A549 (cell line): Measurements from ENCODE around the gene ZDHHC24. TPM values are rescaled to one million over a fixed set of nuclear protein-coding genes. Genes with fewer than 3 reads are reported as not detected.
"Not testable (repeated sequence)": the region's sequence is repeated elsewhere in the genome, so short reads cannot be mapped to it uniquely, and the experiment has no call there.

Experiments
- ATAC-seq, 2 experiments: fragments of 200-7000 bp in 1 of 2; fragments of >200 bp in 1 of 2; cut with Nextera tagmentation in 1 of 2; cut with Tn5 transposase in 1 of 2; 3 replicates each; pipeline versions ENCODE4 v1.8.0 to v1.9.1; 2018 to 2020; ENCODE audit warnings: mild to moderate bottlenecking in 1 of 2, moderate library complexity in 1 of 2
- CTCF ChIA-PET: fragments of 300-600 bp; sonication (Branson Sonifier 250); formaldehyde crosslinking; extraction: SDS; loops from one replicate; lab custom pipeline; 2021; ENCODE audit warnings: antibody characterized with exemption, inconsistent platforms; lab: Yijun Ruan, JAX
- POLR2A ChIA-PET: fragments of 350-600 bp; formaldehyde crosslinking; extraction: SDS; loops from one replicate; lab custom pipeline; 2021; ENCODE audit warnings: antibody characterized with exemption, inconsistent platforms; lab: Yijun Ruan, JAX
- DNase-seq, 2 experiments: peaks; one replicate each; pipeline versions ENCODE4 v3.0.0 to v3.0.0-alpha.2; 2011 to 2016; ENCODE audit warnings: low read depth in 1 of 2, low spot score in 1 of 2
- FAIRE-seq: peaks from 2 replicates; lab custom pipeline; 2011; peaks lifted over from hg19 to GRCh38; lab: Jason Lieb, UNC
- H3K27ac ChIP-seq, 2 experiments: fragments of >200 bp; sonication (Bioruptor Twin); formaldehyde crosslinking; 3 replicates each; pipeline ENCODE4 v1.5.1; 2016 to 2017
- H3K4me1 ChIP-seq: fragments of >200 bp; sonication (Bioruptor Twin); formaldehyde crosslinking; 3 replicates; pipeline ENCODE4 v1.6.1; 2016
- H3K4me2 ChIP-seq: fragments of >200 bp; sonication (Bioruptor Twin); formaldehyde crosslinking; 3 replicates; pipeline ENCODE4 v1.6.1; 2016
- H3K4me3 ChIP-seq: fragments of >200 bp; sonication (Bioruptor Twin); formaldehyde crosslinking; 3 replicates; pipeline ENCODE4 v1.5.1; 2016
- H3K9me3 ChIP-seq: fragments of >200 bp; sonication (Bioruptor Twin); formaldehyde crosslinking; 3 replicates; pipeline ENCODE4 v1.6.1; 2016
- CBX2 ChIP-seq: fragments of 200-600 bp; sonication (generic); IDR thresholded peaks from 2 replicates; pipeline ENCODE4 v1.6.1; 2016; ENCODE audit warnings: low read depth, mild to moderate bottlenecking, borderline replicate concordance
- CBX8 ChIP-seq: fragments of 200-600 bp; sonication (generic); IDR thresholded peaks from 2 replicates; pipeline ENCODE4 v1.6.1; 2016
- CHD4 ChIP-seq: fragments of 200-600 bp; sonication (generic); IDR thresholded peaks from 2 replicates; pipeline ENCODE4 v1.6.1; 2016; ENCODE audit warnings: antibody characterized with exemption, mild to moderate bottlenecking, borderline replicate concordance
- HOXA7 ChIP-seq: fragments of 250-450 bp; sonication (Bioruptor Pico); IDR thresholded peaks from 2 replicates; pipeline ENCODE4 v1.5.0; 2020; ENCODE audit warnings: mild to moderate bottlenecking, moderate library complexity
- HOXB13 ChIP-seq: fragments of 250-450 bp; sonication (Bioruptor Pico); IDR thresholded peaks from 2 replicates; pipeline ENCODE4 v1.5.0; 2020; ENCODE audit warnings: low read depth, mild to moderate bottlenecking, moderate library complexity
- JUN ChIP-seq, 2 experiments: fragments of >200 bp; sonication (Bioruptor Twin); formaldehyde crosslinking; IDR thresholded peaks; 2 replicates in 1 of 2; 3 replicates in 1 of 2; pipeline ENCODE4 v1.6.1; 2016 to 2017
- MAZ ChIP-seq: fragments of 150-350 bp; IDR thresholded peaks from 2 replicates; pipeline ENCODE4 v1.6.1; 2014; ENCODE audit warnings: antibody characterized with exemption, low read depth, low read length, borderline replicate concordance
- MYC ChIP-seq: IDR thresholded peaks from 2 replicates; pipeline ENCODE4 v1.6.1; 2012; ENCODE audit warnings: mild to moderate bottlenecking, inconsistent platforms, low read length, improper control_type of control experiment, borderline replicate concordance
- RARB ChIP-seq: fragments of 250-450 bp; sonication (Bioruptor Pico); IDR thresholded peaks from 2 replicates; pipeline ENCODE4 v1.8.0; 2021; ENCODE audit warnings: mild to moderate bottlenecking, moderate library complexity
- SREBF2 ChIP-seq: fragments of 450-650 bp; IDR thresholded peaks from 2 replicates; pipeline ENCODE4 v1.6.1; 2014; ENCODE audit warnings: mild to moderate bottlenecking, moderate library complexity
- ZNF302 ChIP-seq: fragments of 250-450 bp; sonication (Bioruptor Pico); IDR thresholded peaks from 2 replicates; pipeline ENCODE4 v1.9.0; 2021; ENCODE audit warnings: inconsistent platforms, mild to moderate bottlenecking, moderate library complexity
- WGBS: methylation state at CpG from one replicate; pipeline ENCODE4 v1.1.6; 2017; ENCODE audit errors: missing lambda C conversion rate; 5-methylcytosine and 5-hydroxymethylcytosine counted together
- polyA plus RNA-seq, 4 experiments: library from polyadenylated mRNA; depleted of rRNA in 3 of 4; stranded (reverse); fragments of >200 nt; fragmentation: RNase III in 1 of 4; extraction: RNeasy Plus Mini Kit Qiagen cat#74134 plus additional on column Dnase treatment in 1 of 4; gene quantifications; 2 replicates in 3 of 4; 3 replicates in 1 of 4; pipeline ENCODE4 v1.2.3, GENCODE V29; 2011 to 2017
- TF ChIP-seq, protein P1 (sequence below): fragments of 250-450 bp; sonication (Bioruptor Pico); IDR thresholded peaks from 2 replicates; pipeline ENCODE4 v1.5.0; 2020; ENCODE audit warnings: low read depth, mild to moderate bottlenecking, moderate library complexity
- TF ChIP-seq, protein P2 (sequence below): fragments of >200 bp; sonication (Bioruptor Twin); formaldehyde crosslinking; IDR thresholded peaks from 2 replicates; pipeline ENCODE4 v1.6.1; 2016
- TF ChIP-seq, protein P3 (sequence below): fragments of 250-450 bp; sonication (Bioruptor Pico); IDR thresholded peaks from 2 replicates; pipeline ENCODE4 v1.5.0; 2021; ENCODE audit warnings: mild to moderate bottlenecking, moderate library complexity, borderline replicate concordance

The ZDHHC24 gene
- polyA plus RNA-seq, 2 of the 4 experiments (the other 2 are of a cell fraction): 8.6 to 8.7 TPM

DNA sequence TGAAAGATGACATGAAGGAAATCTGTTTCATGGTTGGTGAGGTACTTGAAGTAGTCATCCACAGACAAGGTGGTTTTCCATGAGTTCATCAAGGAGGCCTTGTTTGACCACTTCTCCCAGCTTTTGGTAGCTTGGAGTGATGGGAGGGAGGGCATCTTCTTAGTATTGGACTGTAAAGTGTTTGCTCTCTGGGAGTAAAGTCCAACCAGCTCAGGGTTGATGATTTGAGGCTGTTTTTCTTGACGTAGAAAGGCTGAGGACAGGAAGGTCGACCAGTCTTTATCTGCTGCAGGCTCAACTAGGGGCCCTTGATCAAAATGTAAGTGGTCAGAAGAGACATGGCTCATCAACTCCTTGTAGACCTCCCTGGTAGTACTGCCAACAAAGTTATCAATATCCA, 45.3 kb upstream of the ZDHHC24 start:
- ATAC-seq (no peak), FAIRE-seq (no peak)
- CTCF ChIA-PET: interaction anchor here (0.8 to 9.5 kb wide), 14 partner anchors 10 to 205 kb away, joined by 3 to 89 read pairs (median 4); partner anchors contain the start of genes CTSF, RBM14 and RBM4B

DNA sequence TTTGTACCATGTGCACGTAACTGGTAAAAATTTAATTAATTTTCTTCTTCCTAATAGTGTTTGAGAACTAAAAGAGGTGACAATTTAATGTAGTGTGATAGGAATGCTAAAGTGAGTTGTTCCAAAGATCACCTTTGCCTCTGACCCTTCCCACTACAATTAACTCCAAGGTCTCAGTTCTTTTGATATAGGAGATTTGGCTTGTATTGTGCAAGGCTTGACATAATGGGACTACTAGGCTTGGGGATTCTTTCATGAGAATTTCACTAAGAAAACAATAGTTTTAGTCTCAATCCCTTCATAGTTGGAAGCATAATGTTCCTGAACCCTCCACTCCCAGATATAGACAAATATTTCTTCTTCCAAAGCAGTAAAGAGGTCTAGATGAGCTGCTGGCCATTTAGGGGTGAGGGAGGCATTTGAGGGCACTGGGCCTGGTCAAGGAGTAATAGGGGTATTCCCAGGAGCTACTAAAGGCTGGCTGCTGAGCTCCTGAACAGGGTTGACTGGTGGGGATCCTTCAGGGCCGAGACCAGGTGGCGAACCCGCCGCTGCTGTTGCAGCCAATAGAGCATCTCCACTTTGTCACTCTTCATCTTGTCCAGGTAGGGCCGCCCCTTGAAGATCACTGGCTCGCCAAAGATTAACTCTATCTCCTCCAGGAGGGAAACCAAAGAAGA, 44.3 kb upstream of the ZDHHC24 start:
- WGBS: 85% methylated on average over 7 of the region's 7 CpGs
- no peak for ATAC-seq
- TF ChIP-seq ZNF302 (CRISPR knock-in tag) (no peak), RARB (CRISPR knock-in tag) (no peak), JUN (IDR thresholded peaks at IDR 0.05) (no peak), SREBF2 (no peak), CHD4 (no peak), MAZ (no peak), HOXA7 (no peak)
- TF ChIP-seq, protein P1, sequence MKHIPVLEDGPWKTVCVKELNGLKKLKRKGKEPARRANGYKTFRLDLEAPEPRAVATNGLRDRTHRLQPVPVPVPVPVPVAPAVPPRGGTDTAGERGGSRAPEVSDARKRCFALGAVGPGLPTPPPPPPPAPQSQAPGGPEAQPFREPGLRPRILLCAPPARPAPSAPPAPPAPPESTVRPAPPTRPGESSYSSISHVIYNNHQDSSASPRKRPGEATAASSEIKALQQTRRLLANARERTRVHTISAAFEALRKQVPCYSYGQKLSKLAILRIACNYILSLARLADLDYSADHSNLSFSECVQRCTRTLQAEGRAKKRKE (CRISPR knock-in tag): no peak
- TF ChIP-seq, all 56 proteins: peak for 0
- no peak overlapping the region for H3K27ac ChIP-seq
- no peak overlapping the region for H3K4me2 ChIP-seq
- ChIA-PET POLR2A (interaction anchor here (0.5 kb wide), 1 partner anchor 745 kb away, joined by 6 read pairs; no protein-coding TSS in a partner anchor), CTCF (interaction anchor here (0.6 to 9.5 kb wide), 11 partner anchors 10 to 473 kb away, joined by 3 to 89 read pairs (median 4); partner anchors contain the start of genes CTSF, MRPL11 and RBM4B)
- no peak for FAIRE-seq
- DNase-seq: no peak
- H3K4me3 ChIP-seq: no peak overlapping the region
- peaks cover 9% of the 10 kb centered on the region; the same call in 2 of the 3 replicates for H3K4me1 ChIP-seq
- no peaks in the 10 kb centered on the region; the same call in 2 of the 3 replicates for H3K9me3 ChIP-seq

More for the DNA sequence above, 45.3 kb upstream of the ZDHHC24 start:
- DNase-seq: no peak
- 67% methylated on average over 2 of the region's 2 CpGs for WGBS
- Histone ChIP-seq H3K9me3 (no peaks in the 10 kb centered on the region; the same call in 2 of the 3 replicates), H3K27ac (no peak overlapping the region), H3K4me2 (no peak overlapping the region), H3K4me3 (no peak overlapping the region), H3K4me1 (peaks cover 9% of the 10 kb centered on the region; the same call in 2 of the 3 replicates)
- POLR2A ChIA-PET: interaction anchor here (2.5 kb wide), 1 partner anchor 26 kb away, joined by 26 read pairs; the partner anchor contains the start of gene RBM14
- TF ChIP-seq CBX2 (no peak), CBX8 (no peak), RARB (CRISPR knock-in tag) (no peak)
- TF ChIP-seq, protein P2, sequence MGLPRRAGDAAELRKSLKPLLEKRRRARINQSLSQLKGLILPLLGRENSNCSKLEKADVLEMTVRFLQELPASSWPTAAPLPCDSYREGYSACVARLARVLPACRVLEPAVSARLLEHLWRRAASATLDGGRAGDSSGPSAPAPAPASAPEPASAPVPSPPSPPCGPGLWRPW: no peak

DNA sequence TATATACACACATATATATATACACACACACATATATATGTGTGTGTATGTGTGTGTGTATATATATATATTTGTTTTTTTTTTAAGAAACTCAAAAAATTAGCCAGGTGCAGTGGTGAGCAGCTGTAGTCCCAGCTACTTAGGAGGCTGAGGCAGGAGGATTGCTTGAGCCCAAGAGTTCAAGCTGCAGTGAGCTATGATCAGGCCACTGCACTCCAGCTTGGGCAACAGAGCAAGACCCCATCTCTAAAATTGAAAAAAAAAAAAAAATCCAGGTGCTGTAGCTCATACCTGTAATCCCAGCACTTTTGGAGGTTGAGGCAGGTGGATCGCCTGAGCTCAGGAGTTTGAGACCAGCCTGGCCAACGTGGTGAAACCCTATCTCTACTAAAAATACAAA, 43.5 kb upstream of the ZDHHC24 start:
- not testable (repeated sequence) for H3K4me1 ChIP-seq, FAIRE-seq, ATAC-seq, H3K4me3 ChIP-seq, DNase-seq, H3K9me3 ChIP-seq, H3K27ac ChIP-seq, H3K4me2 ChIP-seq
- 57% methylated on average over 2 of the region's 2 CpGs for WGBS
- ChIA-PET CTCF (interaction anchor here (1.5 to 9.5 kb wide), 3 partner anchors 9 to 88 kb away, joined by 3 to 89 read pairs (median 21); partner anchors contain the start of gene RBM4B), POLR2A (interaction anchor here (0.5 kb wide), 1 partner anchor 744 kb away, joined by 6 read pairs; no protein-coding TSS in a partner anchor)

DNA sequence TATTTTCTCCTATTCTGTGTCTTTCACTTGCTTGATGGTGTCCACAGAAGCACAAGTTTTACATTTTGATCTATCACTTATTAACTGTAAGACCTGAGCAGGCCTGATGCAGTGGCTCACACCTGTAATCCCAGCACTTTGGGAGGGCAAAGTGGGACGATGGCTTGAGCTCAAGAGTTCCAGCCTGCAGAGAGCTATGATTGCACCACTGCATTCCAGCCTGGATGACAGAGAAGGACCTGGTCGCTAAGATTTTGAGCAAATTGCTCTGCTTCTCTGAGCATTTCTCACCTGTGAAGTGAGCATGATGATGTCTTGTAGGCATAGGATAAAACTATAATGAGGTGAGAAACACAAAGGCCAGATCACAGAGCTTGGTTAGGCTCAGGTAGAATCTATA, 40.3 kb upstream of the ZDHHC24 start:
- Histone ChIP-seq H3K4me1 (no peaks in the 10 kb centered on the region), H3K4me3 (no peak overlapping the region), H3K27ac (no peak overlapping the region), H3K9me3 (peaks cover 5% of the 10 kb centered on the region; the same call in 1 of the 3 replicates), H3K4me2 (no peak overlapping the region)
- POLR2A ChIA-PET: interaction anchor here (1.0 kb wide), 1 partner anchor 31 kb away, joined by 3 read pairs; the partner anchor contains the start of gene RBM14
- WGBS: 13% methylated on average over 2 of the region's 2 CpGs
- FAIRE-seq (no peak), DNase-seq (no peak), ATAC-seq (peak in 1 of 2 experiments; percentile 25; a peak in 2 of 6 replicates)
- TF ChIP-seq HOXB13 (CRISPR knock-in tag) (no peak), MYC (no peak)
- TF ChIP-seq, protein P3, sequence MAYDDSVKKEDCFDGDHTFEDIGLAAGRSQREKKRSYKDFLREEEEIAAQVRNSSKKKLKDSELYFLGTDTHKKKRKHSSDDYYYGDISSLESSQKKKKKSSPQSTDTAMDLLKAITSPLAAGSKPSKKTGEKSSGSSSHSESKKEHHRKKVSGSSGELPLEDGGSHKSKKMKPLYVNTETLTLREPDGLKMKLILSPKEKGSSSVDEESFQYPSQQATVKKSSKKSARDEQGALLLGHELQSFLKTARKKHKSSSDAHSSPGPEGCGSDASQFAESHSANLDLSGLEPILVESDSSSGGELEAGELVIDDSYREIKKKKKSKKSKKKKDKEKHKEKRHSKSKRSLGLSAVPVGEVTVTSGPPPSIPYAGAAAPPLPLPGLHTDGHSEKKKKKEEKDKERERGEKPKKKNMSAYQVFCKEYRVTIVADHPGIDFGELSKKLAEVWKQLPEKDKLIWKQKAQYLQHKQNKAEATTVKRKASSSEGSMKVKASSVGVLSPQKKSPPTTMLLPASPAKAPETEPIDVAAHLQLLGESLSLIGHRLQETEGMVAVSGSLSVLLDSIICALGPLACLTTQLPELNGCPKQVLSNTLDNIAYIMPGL (CRISPR knock-in tag): no peak
- CTCF ChIA-PET: interaction anchor here (0.8 to 1.5 kb wide), 3 partner anchors 20 to 92 kb away, joined by 4 to 6 read pairs (median 5); partner anchors contain the start of gene RBM4

DNA sequence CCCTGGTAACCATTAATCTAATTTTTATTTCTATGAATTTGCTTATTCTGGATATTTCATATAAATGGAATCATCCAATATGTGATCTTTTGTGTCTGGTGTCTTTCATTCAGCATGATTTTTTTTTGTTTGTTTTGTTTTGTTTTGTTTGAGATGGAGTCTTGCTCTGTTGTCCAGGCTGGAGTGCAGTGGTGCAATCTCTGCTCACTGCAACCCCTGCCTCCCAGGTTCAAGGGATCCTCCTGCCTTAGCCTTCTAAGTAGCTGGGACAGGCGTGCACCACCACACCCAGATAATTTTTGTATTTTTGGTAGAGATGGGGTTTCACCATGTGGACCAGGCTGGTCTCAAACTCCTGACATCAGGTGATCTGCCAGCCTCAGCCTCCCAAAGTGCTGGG, 39.6 kb upstream of the ZDHHC24 start:
- ChIA-PET CTCF (interaction anchor here (0.8 to 1.5 kb wide), 2 partner anchors 52 to 93 kb away, joined by 4 to 6 read pairs; partner anchors contain the start of gene RBM4), POLR2A (interaction anchor here (1.0 kb wide), 1 partner anchor 31 kb away, joined by 3 read pairs; the partner anchor contains the start of gene RBM14)
- ATAC-seq, H3K4me1 ChIP-seq, DNase-seq, FAIRE-seq, H3K4me2 ChIP-seq, H3K9me3 ChIP-seq, H3K27ac ChIP-seq, H3K4me3 ChIP-seq: not testable (repeated sequence)
- WGBS: 64% methylated on average over 1 of the region's 1 CpG

DNA sequence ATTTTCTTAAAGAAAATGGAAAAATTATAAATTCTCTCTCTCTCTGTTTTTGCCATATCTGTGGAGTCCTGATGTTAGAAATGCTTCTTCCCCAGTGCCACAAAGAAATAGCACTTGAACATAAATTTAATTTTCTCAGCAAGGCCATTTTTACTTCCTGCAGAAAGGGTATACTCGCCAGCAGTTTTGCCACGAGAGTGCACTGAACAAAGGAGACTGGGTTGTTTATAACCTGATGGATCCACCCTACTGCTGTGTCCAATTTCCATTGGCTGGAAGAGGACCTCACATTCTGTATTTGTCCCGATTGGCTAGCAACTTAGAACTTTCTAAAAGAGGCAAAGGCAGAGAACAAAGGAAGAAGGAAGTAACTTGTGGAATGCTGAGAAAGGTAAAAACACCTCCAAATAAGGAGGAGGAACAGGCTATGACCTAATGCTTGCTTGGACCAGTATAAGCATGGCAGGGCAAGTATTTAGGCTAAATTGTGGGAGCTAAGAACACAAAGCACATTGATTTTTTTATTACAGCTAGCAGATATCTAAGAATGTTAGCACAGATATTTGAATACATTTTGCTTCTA, 36.8 kb upstream of the ZDHHC24 start:
- not testable (repeated sequence) for FAIRE-seq

More for the DNA sequence above, 36.8 kb upstream of the ZDHHC24 start:
- POLR2A ChIA-PET, H3K4me3 ChIP-seq, H3K9me3 ChIP-seq, H3K4me2 ChIP-seq, ATAC-seq, H3K27ac ChIP-seq, H3K4me1 ChIP-seq: not testable (repeated sequence)
- 50% methylated on average over 3 of the region's 3 CpGs for WGBS
- CTCF ChIA-PET: interaction anchor here (6.9 kb wide), 1 partner anchor 11 kb away, joined by 89 read pairs; the partner anchor contains the start of genes CCDC87 and CCS
- DNase-seq: peak in 1 of 2 experiments; percentile 25
